Measurements from ENCODE around the gene COQ10A.

The COQ10A gene

GRCh38 chr12:56257071-56257470, 9.7 kb upstream of the COQ10A start:
- peaks cover 18% of the 10 kb centered on the region for H3K79me2 ChIP-seq
- peak overlapping the region; percentile 90 for H3K9ac ChIP-seq
- no peaks in the 10 kb centered on the region for H3K27me3 ChIP-seq (ENCODE audit: control insufficient read depth, insufficient read depth, low read length)
- peaks cover 8% of the 10 kb centered on the region for H3K4me1 ChIP-seq
- H3K9me3 ChIP-seq (ENCODE audit: control insufficient read depth, low read length), result no peaks in the 10 kb centered on the region
- no peak for TF ChIP-seq CTCF (IDR thresholded peaks at IDR 0.05)
- no peak overlapping the region for H2AFZ ChIP-seq
- H3K36me3 ChIP-seq (ENCODE audit: control insufficient read depth, insufficient read depth, low read length), result no peaks in the 10 kb centered on the region
- peak overlapping the region; percentile 67 for H3K4me3 ChIP-seq (ENCODE audit: low read depth, low read length)
- no peak overlapping the region for H3K27ac ChIP-seq
- H3K4me2 ChIP-seq (ENCODE audit: low read length), result peak overlapping the region; percentile 74

GRCh38 chr12:56257491-56258067, 9.2 kb upstream of the COQ10A start:
- H3K9me3 ChIP-seq (ENCODE audit: control insufficient read depth, low read length), result no peaks in the 10 kb centered on the region
- peaks cover 8% of the 10 kb centered on the region for H3K4me1 ChIP-seq
- peak overlapping the region; percentile 74 for H3K4me2 ChIP-seq (ENCODE audit: low read length)
- no peak for TF ChIP-seq CTCF (IDR thresholded peaks at IDR 0.05)
- no peaks in the 10 kb centered on the region for H3K36me3 ChIP-seq (ENCODE audit: control insufficient read depth, insufficient read depth, low read length)
- no peaks in the 10 kb centered on the region for H3K27me3 ChIP-seq (ENCODE audit: control insufficient read depth, insufficient read depth, low read length)
- peak overlapping the region; percentile 97 for H2AFZ ChIP-seq
- peak overlapping the region; percentile 90 for H3K9ac ChIP-seq
- H3K27ac ChIP-seq, result peak overlapping the region; percentile 73
- peaks cover 18% of the 10 kb centered on the region for H3K79me2 ChIP-seq
- peak overlapping the region; percentile 67 for H3K4me3 ChIP-seq (ENCODE audit: low read depth, low read length)

- peak within 1 kb of the TSS; percentile 97 for H3K4me2 ChIP-seq (ENCODE audit: low read length)
- no peaks in the 10 kb centered on the region for H3K9me3 ChIP-seq (ENCODE audit: control insufficient read depth, low read length)
- peak within 1 kb of the TSS; percentile 67 for H3K4me3 ChIP-seq (ENCODE audit: low read depth, low read length)
- peak within 1 kb of the TSS; percentile 79 for H3K27ac ChIP-seq
- peaks cover 8% of the 10 kb centered on the region for H3K4me1 ChIP-seq
- H2AFZ ChIP-seq, result peak within 1 kb of the TSS; percentile 97
- peak; percentile 53 for TF ChIP-seq CTCF (IDR thresholded peaks at IDR 0.05)
- no peaks in the 10 kb centered on the region for H3K36me3 ChIP-seq (ENCODE audit: control insufficient read depth, insufficient read depth, low read length)
- H3K79me2 ChIP-seq, result peaks cover 15% of the 10 kb centered on the region
- H3K9ac ChIP-seq, result peak within 1 kb of the TSS; percentile 90
- no peaks in the 10 kb centered on the region for H3K27me3 ChIP-seq (ENCODE audit: control insufficient read depth, insufficient read depth, low read length)
Observed at GRCh38 chr12:56258068-56258819, 8.5 kb upstream of the COQ10A start, which contains the start of gene ANKRD52. Gene ANKRD52 (minus strand): TSS chr12:56258384. CDS start chr12:56258269, 115 bp downstream.

GRCh38 chr12:56258820-56259183, 7.9 kb upstream of the COQ10A start:
- no peaks in the 10 kb centered on the region for H3K9me3 ChIP-seq (ENCODE audit: control insufficient read depth, low read length)
- H3K27me3 ChIP-seq (ENCODE audit: control insufficient read depth, insufficient read depth, low read length), result no peaks in the 10 kb centered on the region
- no peak overlapping the region for H3K9ac ChIP-seq
- peak overlapping the region; percentile 67 for H3K4me3 ChIP-seq (ENCODE audit: low read depth, low read length)
- H3K36me3 ChIP-seq (ENCODE audit: control insufficient read depth, insufficient read depth, low read length), result no peaks in the 10 kb centered on the region
- peak overlapping the region; percentile 97 for H2AFZ ChIP-seq
- peaks cover 8% of the 10 kb centered on the region for H3K4me1 ChIP-seq
- peaks cover 15% of the 10 kb centered on the region for H3K79me2 ChIP-seq
- H3K4me2 ChIP-seq (ENCODE audit: low read length), result peak overlapping the region; percentile 97
- H3K27ac ChIP-seq, result peak overlapping the region; percentile 79
- no peak for TF ChIP-seq CTCF (IDR thresholded peaks at IDR 0.05)
